GM18951 (cell line): Measurements from ENCODE around the gene PACSIN1.

Source experiments
- POLR2A ChIP-seq: IDR thresholded peaks from 4 replicates; pipeline ENCODE4 v1.6.1; 2011; ENCODE audit warnings: mild to moderate bottlenecking; ENCODE audit not compliant: insufficient read length, insufficient read depth; ENCODE audit errors: extremely low read depth
- in situ Hi-C: fragments of 300-500 bp; cut with MboI; formaldehyde crosslinking; loops from one replicate; pipeline ENCODE4 v1.12.0; 2022; ENCODE audit warnings: low sequenced_read_pairs, mixed read lengths, inconsistent platforms; ENCODE audit not compliant: unreplicated experiment

The PACSIN1 gene

DNA sequence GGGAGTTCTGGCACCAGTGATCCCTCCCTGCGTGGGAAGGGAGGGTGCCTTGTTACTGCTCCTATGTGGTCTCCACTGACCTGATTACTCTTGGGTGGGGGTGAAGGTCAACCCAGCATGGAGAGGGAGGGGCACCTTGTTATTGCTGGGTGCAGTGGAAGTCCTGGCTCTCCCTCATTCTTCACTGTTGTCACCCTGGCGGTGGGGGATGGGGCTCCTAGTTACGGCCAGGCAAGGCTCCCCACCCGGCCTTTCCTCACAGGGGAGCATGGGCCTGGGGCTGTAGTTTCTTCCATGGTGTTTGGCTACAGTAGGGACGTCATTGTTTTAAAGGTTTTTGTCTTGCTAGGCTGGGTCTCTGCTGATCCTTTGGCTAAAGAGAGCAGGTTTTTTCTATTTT lies 40.8 kb downstream of the PACSIN1 start:
- in situ Hi-C loops = no loop called here
- TF ChIP-seq POLR2A = no peak

GRCh38 chr6:34508425-34508824 lies 42.5 kb downstream of the PACSIN1 start:
- in situ Hi-C loops = no loop called here
- TF ChIP-seq POLR2A = no peak

DNA sequence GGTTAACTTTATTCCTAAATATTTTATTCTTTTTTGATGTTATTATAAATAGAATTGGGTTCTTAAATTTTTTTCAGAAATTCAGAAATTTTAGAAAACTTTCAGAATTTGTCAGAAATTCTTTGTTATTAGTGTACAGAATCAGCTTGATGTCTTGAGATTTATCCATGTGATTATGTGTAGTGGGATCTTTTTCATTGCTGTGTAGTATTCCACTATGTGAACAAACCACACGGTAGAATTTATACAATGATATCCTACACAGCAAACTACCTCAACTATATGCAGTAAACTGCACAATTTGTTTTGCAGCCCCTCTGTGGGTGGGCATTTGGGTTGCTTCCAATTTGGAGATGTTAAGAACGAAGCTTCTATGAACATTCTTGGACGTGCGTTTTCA lies 43.9 kb downstream of the PACSIN1 start:
- in situ Hi-C loops = no loop called here
- TF ChIP-seq POLR2A = no peak

GRCh38 chr6:34510299-34510698 lies 44.4 kb downstream of the PACSIN1 start:
- in situ Hi-C loops = no loop called here
- no peak for TF ChIP-seq POLR2A

DNA sequence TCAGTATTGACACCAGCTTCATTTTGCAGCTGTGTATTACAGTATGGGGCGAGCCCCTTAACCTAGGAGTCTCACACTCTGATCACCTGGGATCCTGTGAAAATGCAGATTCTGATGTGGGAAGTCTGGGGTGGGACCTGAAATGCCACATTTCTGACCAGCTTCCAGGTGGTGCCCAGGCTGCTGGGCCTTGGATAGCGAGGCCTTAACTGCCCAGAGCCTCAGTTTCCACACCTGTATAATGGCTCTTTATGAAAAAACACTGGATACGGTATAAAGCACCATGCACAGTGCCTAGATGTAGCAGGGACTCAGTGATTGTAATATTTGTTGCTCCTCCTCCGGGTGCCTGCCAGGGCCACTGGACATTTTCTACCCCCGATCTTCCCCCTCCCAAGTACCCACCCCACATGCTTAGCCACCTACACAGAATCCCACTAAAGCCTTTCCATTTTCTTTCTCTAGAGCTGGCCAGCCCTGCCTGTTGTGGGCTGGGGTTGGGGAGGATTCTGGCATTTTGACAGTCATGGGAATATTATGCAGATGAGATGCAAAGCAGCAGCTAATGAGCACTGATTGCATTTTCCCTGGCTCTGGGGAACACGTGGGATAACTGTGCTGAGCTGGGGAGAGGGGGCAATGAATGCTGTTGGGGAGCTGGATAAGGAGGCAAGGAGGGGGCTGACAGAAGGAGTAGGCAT lies 45.5 kb downstream of the PACSIN1 start:
- TF ChIP-seq POLR2A = no peak
- in situ Hi-C loops = no loop called here

DNA sequence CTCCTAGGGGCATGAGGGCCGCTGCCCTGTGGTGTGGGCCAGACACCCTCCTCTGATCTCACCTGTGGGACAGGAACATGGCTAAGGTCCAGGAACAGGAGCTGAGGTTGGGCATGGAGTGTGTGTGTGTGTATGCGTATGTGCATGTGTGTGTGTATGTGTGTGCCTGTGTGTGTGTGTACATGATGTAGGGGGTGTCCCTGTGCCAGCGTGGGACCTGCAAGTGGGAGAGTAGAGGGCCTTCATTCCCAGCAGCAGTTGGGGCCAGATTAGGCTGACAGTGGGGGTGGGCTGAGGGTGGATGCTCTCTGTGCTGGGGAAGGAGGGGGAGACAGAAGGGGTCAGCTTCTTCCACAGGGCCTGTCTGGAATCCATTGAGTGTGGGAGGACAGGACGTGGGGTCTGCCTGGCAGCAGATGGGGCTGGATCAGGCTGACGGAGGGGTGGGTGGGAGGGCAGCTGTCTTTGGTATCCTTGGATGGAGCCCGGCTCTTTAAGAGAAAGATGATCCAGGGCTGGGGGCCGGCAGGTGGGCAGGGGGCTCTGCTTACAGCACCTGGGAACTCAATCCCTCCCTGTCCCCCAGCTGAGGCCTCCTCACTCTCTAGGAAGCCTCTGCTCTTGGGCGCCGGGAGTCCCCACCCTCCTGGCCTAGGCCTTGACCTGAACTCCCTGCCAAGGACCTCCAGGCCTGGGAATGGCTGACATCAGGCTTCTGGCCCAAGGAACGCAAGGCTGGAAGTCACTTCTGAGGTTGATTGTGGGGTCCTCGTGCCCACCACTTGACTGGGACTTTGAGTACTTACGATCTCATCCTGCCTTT lies 46.2 kb downstream of the PACSIN1 start:
- no peak for TF ChIP-seq POLR2A
- in situ Hi-C loops = no loop called here

DNA sequence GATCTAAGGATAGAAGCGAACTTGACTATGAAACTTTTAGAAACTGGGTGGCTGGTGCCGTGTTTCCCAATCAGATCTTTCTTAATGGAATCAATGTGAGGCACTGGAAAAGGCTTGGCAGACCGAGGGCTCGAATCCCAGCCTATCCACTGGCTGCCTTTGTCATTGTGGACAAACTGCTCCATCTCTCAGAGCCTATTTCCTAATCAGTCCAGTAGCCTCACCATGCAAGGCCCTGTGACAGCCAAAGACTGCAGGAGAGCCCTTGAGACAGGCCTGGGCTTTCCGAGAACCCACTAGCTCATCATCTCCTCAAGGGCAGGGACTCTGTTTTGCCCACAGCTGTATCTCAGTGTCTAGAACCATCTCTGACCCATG lies 46.9 kb downstream of the PACSIN1 start:
- no peak for TF ChIP-seq POLR2A
- in situ Hi-C loops = no loop called here

- in situ Hi-C loops = no loop called here
- no peak for TF ChIP-seq POLR2A
Measured at GRCh38 chr6:34513646-34514045, 47.8 kb downstream of the PACSIN1 start.

GRCh38 chr6:34514112-34514511 lies 48.2 kb downstream of the PACSIN1 start:
- TF ChIP-seq POLR2A = no peak
- in situ Hi-C loops = no loop called here

GRCh38 chr6:34514593-34515472 lies 49.0 kb downstream of the PACSIN1 start:
- no peak for TF ChIP-seq POLR2A
- in situ Hi-C loops = no loop called here

DNA sequence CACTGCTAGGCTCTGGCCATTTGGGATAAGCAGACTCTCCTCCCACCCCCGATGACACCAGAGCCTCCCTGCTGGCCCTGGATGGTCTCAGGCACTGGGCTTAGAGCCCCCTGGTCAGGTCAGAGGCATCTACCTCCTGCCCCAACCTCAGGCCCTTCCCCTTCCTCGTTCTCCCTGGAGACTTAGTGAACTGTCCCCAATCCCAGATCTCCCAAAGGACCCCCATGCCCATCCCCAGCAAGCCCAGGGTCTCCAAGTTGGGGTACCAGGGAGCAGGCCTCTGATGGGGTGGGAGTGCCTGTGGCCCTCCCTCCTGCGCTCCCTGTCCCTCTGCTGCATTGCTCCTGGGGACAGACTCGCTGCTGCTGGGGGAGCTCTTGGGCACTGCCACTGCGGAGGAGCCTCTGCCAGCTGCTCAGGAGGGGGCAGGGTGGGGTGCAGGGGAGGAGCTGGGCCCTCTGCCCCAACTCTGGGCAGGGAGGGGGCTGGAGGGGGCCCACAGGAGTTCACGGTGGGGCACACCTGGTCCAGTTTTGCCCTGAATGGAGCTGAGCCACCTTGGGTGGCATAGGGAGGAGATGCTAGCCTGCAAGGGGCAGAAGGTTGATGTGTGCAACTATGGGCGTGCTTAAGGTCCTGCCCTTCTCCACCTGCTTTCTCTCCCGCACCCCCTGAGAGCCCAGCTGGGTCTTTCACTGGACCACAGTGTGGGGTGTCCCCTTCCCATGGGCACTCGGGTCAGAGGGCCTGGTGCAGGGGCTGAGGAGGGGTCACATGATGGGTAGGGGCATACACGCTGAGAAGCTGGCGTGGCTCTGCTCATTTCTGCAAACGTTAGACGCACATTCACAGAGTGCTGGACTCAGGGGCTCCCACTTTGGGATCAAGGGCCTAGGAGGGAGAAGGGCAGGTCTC lies 49.9 kb downstream of the PACSIN1 start:
- in situ Hi-C loops = no loop called here
- no peak for TF ChIP-seq POLR2A

DNA sequence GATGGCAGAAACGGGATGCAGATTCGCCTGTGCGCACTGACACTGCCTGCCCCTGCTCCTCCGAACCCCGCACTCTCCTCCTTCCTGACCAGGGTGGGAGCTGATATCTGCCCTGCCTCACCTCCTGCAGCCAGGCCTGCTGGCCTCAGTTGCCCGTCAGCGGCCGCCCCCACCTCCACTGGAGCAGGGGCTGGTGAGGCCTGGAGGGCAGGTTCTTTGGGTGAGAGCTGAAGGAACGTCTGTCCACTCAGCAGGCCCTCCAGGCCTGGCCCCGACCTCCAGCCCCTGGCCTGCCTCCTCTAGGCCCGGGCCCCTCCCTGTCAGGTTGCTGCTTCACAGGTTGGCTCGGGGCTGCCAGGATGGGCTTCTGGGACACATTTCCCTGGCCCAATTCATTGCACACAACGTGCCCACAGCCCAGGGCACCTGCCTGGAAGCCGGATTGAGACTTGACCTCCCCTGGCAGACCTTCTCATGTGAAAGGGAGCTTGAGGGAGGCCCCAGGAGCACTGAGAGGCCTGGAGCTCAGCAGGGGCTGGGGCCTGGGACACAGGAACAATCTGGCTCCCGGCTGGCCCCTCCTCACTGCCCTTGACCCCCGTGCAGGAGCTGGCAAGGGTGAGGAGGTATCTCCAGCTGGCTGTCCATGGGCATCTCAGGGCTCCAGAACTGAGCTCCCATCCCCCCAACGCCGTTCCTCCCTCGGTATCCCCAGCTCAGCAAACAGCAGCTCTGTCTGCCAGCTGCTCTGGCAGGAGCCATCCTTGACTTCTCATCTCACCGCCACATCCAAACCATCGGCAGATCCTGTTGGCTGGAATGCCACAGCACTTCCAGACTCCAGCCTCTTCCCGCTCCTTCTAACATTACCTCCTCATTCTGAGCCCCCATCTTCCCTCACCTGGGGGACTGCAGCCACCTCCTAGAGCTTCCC lies 50.8 kb downstream of the PACSIN1 start:
- in situ Hi-C loops = no loop called here
- no peak for TF ChIP-seq POLR2A

GRCh38 chr6:34517461-34517881 lies 51.6 kb downstream of the PACSIN1 start:
- no peak for TF ChIP-seq POLR2A
- in situ Hi-C loops = no loop called here
